Measurements from ENCODE around the gene FAR2. TPM values are rescaled to one million over a fixed set of nuclear protein-coding genes. Genes with fewer than 3 reads are reported as not detected.

Gene FAR2
- total RNA-seq, 2 experiments from 2014 or later = 14.5 to 16.9 TPM

GRCh38 chr12:29223426-29223825 is 74.3 kb downstream of the FAR2 start:
- Mint-ChIP-seq H3K27ac (no peak overlapping the region), H3K9me3 (peaks cover 3% of the 10 kb centered on the region), H3K27me3 (peaks cover 6% of the 10 kb centered on the region), H3K4me3 (no peak overlapping the region), H3K36me3 (peaks cover 5% of the 10 kb centered on the region), H3K4me1 (no peaks in the 10 kb centered on the region)
- DNase-seq (no peak), ATAC-seq (ENCODE audit: low read depth) (no peak)
- POLR2A ChIA-PET = no interaction called here

- Mint-ChIP-seq H3K4me3 (no peak overlapping the region), H3K27me3 (peaks cover 6% of the 10 kb centered on the region), H3K27ac (no peak overlapping the region), H3K4me1 (no peaks in the 10 kb centered on the region), H3K9me3 (peaks cover 3% of the 10 kb centered on the region), H3K36me3 (peaks cover 5% of the 10 kb centered on the region)
- no peak for ATAC-seq (ENCODE audit: low read depth)
- POLR2A ChIA-PET = no interaction called here
- no peak for DNase-seq
These were observed 75.0 kb downstream of the FAR2 start for GRCh38 chr12:29223956-29224543.

- ATAC-seq (ENCODE audit: low read depth) (no peak), DNase-seq (no peak)
- Mint-ChIP-seq H3K27ac (no peak overlapping the region), H3K36me3 (peaks cover 5% of the 10 kb centered on the region), H3K27me3 (peaks cover 6% of the 10 kb centered on the region), H3K9me3 (peaks cover 3% of the 10 kb centered on the region), H3K4me3 (no peak overlapping the region), H3K4me1 (no peaks in the 10 kb centered on the region)
- POLR2A ChIA-PET = no interaction called here
These were observed 75.5 kb downstream of the FAR2 start for GRCh38 chr12:29224572-29224971.

GRCh38 chr12:29225834-29226233 is 76.8 kb downstream of the FAR2 start:
- DNase-seq (no peak), ATAC-seq (ENCODE audit: low read depth) (no peak)
- H3K9me3 Mint-ChIP-seq = peaks cover 3% of the 10 kb centered on the region
- H3K27me3 Mint-ChIP-seq = peaks cover 6% of the 10 kb centered on the region
- POLR2A ChIA-PET = no interaction called here
- H3K4me3 Mint-ChIP-seq = no peak overlapping the region
- H3K4me1 Mint-ChIP-seq = no peaks in the 10 kb centered on the region
- peaks cover 4% of the 10 kb centered on the region for H3K36me3 Mint-ChIP-seq
- no peak overlapping the region for H3K27ac Mint-ChIP-seq

GRCh38 chr12:29226616-29227015 is 77.5 kb downstream of the FAR2 start:
- Mint-ChIP-seq H3K36me3 (peaks cover 4% of the 10 kb centered on the region), H3K4me3 (no peak overlapping the region), H3K27ac (no peak overlapping the region), H3K4me1 (no peaks in the 10 kb centered on the region), H3K9me3 (peaks cover 3% of the 10 kb centered on the region), H3K27me3 (peaks cover 6% of the 10 kb centered on the region)
- POLR2A ChIA-PET = no interaction called here
- DNase-seq (no peak), ATAC-seq (ENCODE audit: low read depth) (no peak)

GRCh38 chr12:29228474-29229157 is 79.5 kb downstream of the FAR2 start:
- Mint-ChIP-seq H3K27ac (no peak overlapping the region), H3K9me3 (no peaks in the 10 kb centered on the region), H3K27me3 (peaks cover 4% of the 10 kb centered on the region), H3K4me3 (no peak overlapping the region), H3K4me1 (no peaks in the 10 kb centered on the region), H3K36me3 (peaks cover 2% of the 10 kb centered on the region)
- no peak for ATAC-seq (ENCODE audit: low read depth)
- DNase-seq = no peak
- POLR2A ChIA-PET = no interaction called here

GRCh38 chr12:29229158-29229505 is 80.1 kb downstream of the FAR2 start:
- Mint-ChIP-seq H3K27me3 (no peaks in the 10 kb centered on the region), H3K9me3 (no peaks in the 10 kb centered on the region), H3K4me3 (no peak overlapping the region), H3K36me3 (peaks cover under 1% of the 10 kb centered on the region), H3K4me1 (no peaks in the 10 kb centered on the region), H3K27ac (no peak overlapping the region)
- POLR2A ChIA-PET = no interaction called here
- no peak for ATAC-seq (ENCODE audit: low read depth)
- no peak for DNase-seq

- Mint-ChIP-seq H3K4me3 (no peak overlapping the region), H3K27me3 (no peaks in the 10 kb centered on the region), H3K9me3 (no peaks in the 10 kb centered on the region), H3K27ac (no peak overlapping the region), H3K36me3 (no peaks in the 10 kb centered on the region), H3K4me1 (no peaks in the 10 kb centered on the region)
- POLR2A ChIA-PET = no interaction called here
- DNase-seq (no peak), ATAC-seq (ENCODE audit: low read depth) (no peak)
These were observed 80.9 kb downstream of the FAR2 start for GRCh38 chr12:29229937-29230336.

GRCh38 chr12:29230800-29231560 is 81.9 kb downstream of the FAR2 start:
- ATAC-seq (ENCODE audit: low read depth) (no peak), DNase-seq (no peak)
- no peak overlapping the region for H3K4me3 Mint-ChIP-seq

GRCh38 chr12:29232086-29232485 is 83.0 kb downstream of the FAR2 start:
- H3K4me1 Mint-ChIP-seq = no peaks in the 10 kb centered on the region
- no peak overlapping the region for H3K27ac Mint-ChIP-seq
- H3K4me3 Mint-ChIP-seq = no peak overlapping the region
- H3K27me3 Mint-ChIP-seq = no peaks in the 10 kb centered on the region
- no peak for DNase-seq
- no peaks in the 10 kb centered on the region for H3K9me3 Mint-ChIP-seq
- POLR2A ChIA-PET = no interaction called here
- H3K36me3 Mint-ChIP-seq = no peaks in the 10 kb centered on the region
- ATAC-seq (ENCODE audit: low read depth) = no peak

More at GRCh38 chr12:29230800-29231560, 81.9 kb downstream of the FAR2 start:
- no peaks in the 10 kb centered on the region for H3K9me3 Mint-ChIP-seq
- H3K27ac Mint-ChIP-seq = no peak overlapping the region
- no peaks in the 10 kb centered on the region for H3K4me1 Mint-ChIP-seq
- no peaks in the 10 kb centered on the region for H3K36me3 Mint-ChIP-seq
- POLR2A ChIA-PET = no interaction called here
- H3K27me3 Mint-ChIP-seq = no peaks in the 10 kb centered on the region

- no peaks in the 10 kb centered on the region for H3K27me3 Mint-ChIP-seq
- no peaks in the 10 kb centered on the region for H3K36me3 Mint-ChIP-seq
- POLR2A ChIA-PET = no interaction called here
- ATAC-seq (ENCODE audit: low read depth) (no peak), DNase-seq (no peak)
- H3K4me3 Mint-ChIP-seq = no peak overlapping the region
- no peak overlapping the region for H3K27ac Mint-ChIP-seq
- no peaks in the 10 kb centered on the region for H3K9me3 Mint-ChIP-seq
- H3K4me1 Mint-ChIP-seq = no peaks in the 10 kb centered on the region
These were observed 85.5 kb downstream of the FAR2 start for GRCh38 chr12:29234552-29234951.

- no peak for DNase-seq
- Mint-ChIP-seq H3K9me3 (no peaks in the 10 kb centered on the region), H3K4me3 (no peak overlapping the region), H3K27me3 (no peaks in the 10 kb centered on the region), H3K27ac (no peak overlapping the region), H3K36me3 (no peaks in the 10 kb centered on the region), H3K4me1 (no peaks in the 10 kb centered on the region)
- ATAC-seq (ENCODE audit: low read depth) = no peak
- POLR2A ChIA-PET = no interaction called here
These were observed 86.0 kb downstream of the FAR2 start for GRCh38 chr12:29234965-29235626.

GRCh38 chr12:29238822-29239291 is 89.8 kb downstream of the FAR2 start:
- no peaks in the 10 kb centered on the region for H3K9me3 Mint-ChIP-seq
- H3K4me3 Mint-ChIP-seq = no peak overlapping the region
- DNase-seq = no peak
- peaks cover 4% of the 10 kb centered on the region for H3K36me3 Mint-ChIP-seq
- no peaks in the 10 kb centered on the region for H3K27me3 Mint-ChIP-seq
- H3K4me1 Mint-ChIP-seq = peaks cover 7% of the 10 kb centered on the region
- POLR2A ChIA-PET = no interaction called here
- H3K27ac Mint-ChIP-seq = no peak overlapping the region
- ATAC-seq (ENCODE audit: low read depth) = no peak
